ENCODE data around the gene MRPS12.
A peak's percentile ranks its signal among the peaks of the same experiment; 100 is the strongest.
"Not testable (repeated sequence)": the region's sequence is repeated elsewhere in the genome, so short reads cannot be mapped to it uniquely, and the experiment has no call there.

Gene MRPS12

GRCh38 chr19:38930776-38931520 is at the start of gene MRPS12:
Gene MRPS12 (plus strand): TSS chr19:38930944. CDS start chr19:38931295, 351 bp downstream.
- peak; percentile 98 for DNase-seq (ENCODE audit: low read depth in 2 of 2)

GRCh38 chr19:38883286-38883685 is 47.5 kb upstream of the MRPS12 start:
- no peak for DNase-seq (ENCODE audit: low read depth in 2 of 2)

- not testable (repeated sequence) for DNase-seq (ENCODE audit: low read depth in 2 of 2)
Observed at GRCh38 chr19:38884691-38885090, 46.1 kb upstream of the MRPS12 start.

GRCh38 chr19:38888876-38889275 is 41.9 kb upstream of the MRPS12 start:
- DNase-seq (ENCODE audit: low read depth in 2 of 2) = no peak

- no peak for DNase-seq (ENCODE audit: low read depth in 2 of 2)
Observed at GRCh38 chr19:38889803-38890202, 40.9 kb upstream of the MRPS12 start.

GRCh38 chr19:38890686-38891085 is 40.1 kb upstream of the MRPS12 start:
- no peak for DNase-seq (ENCODE audit: low read depth in 2 of 2)

GRCh38 chr19:38891771-38892170 is 39.0 kb upstream of the MRPS12 start:
- DNase-seq (ENCODE audit: low read depth in 2 of 2) = no peak

- DNase-seq (ENCODE audit: low read depth in 2 of 2) = no peak
Observed at GRCh38 chr19:38892841-38893240, 37.9 kb upstream of the MRPS12 start.

GRCh38 chr19:38893341-38893771 is 37.4 kb upstream of the MRPS12 start:
- DNase-seq (ENCODE audit: low read depth in 2 of 2) = no peak

GRCh38 chr19:38894968-38895367 is 35.8 kb upstream of the MRPS12 start:
- no peak for DNase-seq (ENCODE audit: low read depth in 2 of 2)

GRCh38 chr19:38898788-38899446 is 31.8 kb upstream of the MRPS12 start:
- DNase-seq (ENCODE audit: low read depth in 2 of 2) = no peak

GRCh38 chr19:38899447-38900201 is 31.1 kb upstream of the MRPS12 start, which contains the start of the genes NFKBIB and SIRT2:
Gene NFKBIB (plus strand): TSS chr19:38899969. CDS start chr19:38900033, 64 bp downstream.
Gene SIRT2 (minus strand): TSS chr19:38899618. CDS start chr19:38899521, 97 bp downstream.
- DNase-seq (ENCODE audit: low read depth in 2 of 2) = peak; percentile 99 to 100

GRCh38 chr19:38900202-38900629 is 30.5 kb upstream of the MRPS12 start:
- DNase-seq (ENCODE audit: low read depth in 2 of 2) = no peak

GRCh38 chr19:38900743-38901190 is 30.0 kb upstream of the MRPS12 start:
- DNase-seq (ENCODE audit: low read depth in 2 of 2) = no peak

GRCh38 chr19:38901683-38902082 is 29.1 kb upstream of the MRPS12 start:
- no peak for DNase-seq (ENCODE audit: low read depth in 2 of 2)

- DNase-seq (ENCODE audit: low read depth in 2 of 2) = no peak
Observed at GRCh38 chr19:38904581-38905539, 25.9 kb upstream of the MRPS12 start.

GRCh38 chr19:38905620-38906019 is 25.1 kb upstream of the MRPS12 start:
- no peak for DNase-seq (ENCODE audit: low read depth in 2 of 2)

GRCh38 chr19:38907227-38907626 is 23.5 kb upstream of the MRPS12 start:
- no peak for DNase-seq (ENCODE audit: low read depth in 2 of 2)

- DNase-seq (ENCODE audit: low read depth in 2 of 2) = no peak
Observed at GRCh38 chr19:38907670-38908069, 23.1 kb upstream of the MRPS12 start.

- DNase-seq (ENCODE audit: low read depth in 2 of 2) = no peak
Observed at GRCh38 chr19:38908911-38909310, 21.8 kb upstream of the MRPS12 start.

GRCh38 chr19:38910488-38910887 is 20.3 kb upstream of the MRPS12 start:
- no peak for DNase-seq (ENCODE audit: low read depth in 2 of 2)
